Neuronal stem cell (in vitro differentiated cells): ENCODE results near the gene ACACA.

ENCODE experiments used
- DNase-seq: peaks from one replicate; pipeline ENCODE4 v3.0.0-alpha.2; 2013; ENCODE audit warnings: low spot score
- H2AFZ ChIP-seq: one replicate; pipeline ENCODE4 v1.6.1; 2013; ENCODE audit warnings: mild to moderate bottlenecking, low read length, inconsistent platforms
- H2AK5ac ChIP-seq: 2 replicates; pipeline ENCODE4 v1.6.1; 2013; ENCODE audit warnings: low read depth, mild to moderate bottlenecking, inconsistent platforms, low read length, moderate library complexity, mixed read lengths
- H2BK120ac ChIP-seq: 2 replicates; pipeline ENCODE4 v1.6.1; 2013; ENCODE audit warnings: low read depth, mild to moderate bottlenecking, inconsistent platforms, low read length, moderate library complexity, mixed read lengths
- H2BK12ac ChIP-seq: one replicate; pipeline ENCODE4 v1.6.1; 2013; ENCODE audit warnings: low read length, inconsistent platforms
- H2BK15ac ChIP-seq: 2 replicates; pipeline ENCODE4 v1.6.1; 2013; ENCODE audit warnings: mild to moderate bottlenecking, low read length, inconsistent platforms, mixed read lengths
- H2BK5ac ChIP-seq: one replicate; pipeline ENCODE4 v1.6.1; 2013; ENCODE audit warnings: inconsistent platforms, mild to moderate bottlenecking, low read length, moderate library complexity
- H3K14ac ChIP-seq: one replicate; pipeline ENCODE4 v1.6.1; 2013; ENCODE audit warnings: low read length, inconsistent platforms
- H3K18ac ChIP-seq: 2 replicates; pipeline ENCODE4 v1.6.1; 2013; ENCODE audit warnings: low read length, inconsistent platforms
- H3K23ac ChIP-seq: 2 replicates; pipeline ENCODE4 v1.6.1; 2013; ENCODE audit warnings: low read depth, mild to moderate bottlenecking, mixed read lengths, low read length, inconsistent platforms; ENCODE audit not compliant: poor library complexity
- H3K27ac ChIP-seq: replicated peaks from 3 replicates; pipeline ENCODE4 v1.5.1; 2013; ENCODE audit warnings: low read length, inconsistent platforms
- H3K27me3 ChIP-seq, 3 experiments: 2 replicates each; pipeline ENCODE4 v1.6.1; 2013; ENCODE audit warnings: low read length in 3 of 3, mild to moderate bottlenecking in 2 of 3, inconsistent platforms in 1 of 3, low read depth in 1 of 3, mixed read lengths in 1 of 3, moderate library complexity in 1 of 3; ENCODE audit not compliant: control insufficient read depth in 3 of 3, insufficient read depth in 3 of 3
- H3K36me3 ChIP-seq, 2 donors: replicated peaks in 1 of 2; 2 replicates each; pipeline ENCODE4 v1.6.1; 2013; ENCODE audit warnings: low read length in 2 of 2; ENCODE audit not compliant: control insufficient read depth in 2 of 2, insufficient read depth in 2 of 2
- H3K4ac ChIP-seq: 2 replicates; pipeline ENCODE4 v1.6.1; 2013; ENCODE audit warnings: inconsistent platforms, mild to moderate bottlenecking, low read length, moderate library complexity
- H3K4me1 ChIP-seq, 2 donors: 1 replicate in 1 of 2; 2 replicates in 1 of 2; pipeline ENCODE4 v1.6.1; 2013; ENCODE audit warnings: low read length in 2 of 2, low read depth in 1 of 2; ENCODE audit not compliant: control insufficient read depth in 2 of 2, insufficient read depth in 1 of 2
- H3K4me2 ChIP-seq: one replicate; pipeline ENCODE4 v1.6.1; 2013; ENCODE audit warnings: mild to moderate bottlenecking, low read length, inconsistent platforms; ENCODE audit not compliant: insufficient read depth, poor library complexity, severe bottlenecking
- H3K4me3 ChIP-seq, 2 donors: 2 replicates each; pipeline ENCODE4 v1.5.1; 2013; ENCODE audit warnings: low read length in 2 of 2, mild to moderate bottlenecking in 2 of 2, inconsistent platforms in 1 of 2, moderate library complexity in 1 of 2
- H3K79me1 ChIP-seq: one replicate; pipeline ENCODE4 v1.6.1; 2013; ENCODE audit warnings: low read depth, mild to moderate bottlenecking, inconsistent platforms, low read length, moderate library complexity
- H3K9ac ChIP-seq: one replicate; pipeline ENCODE4 v1.6.1; 2013; ENCODE audit warnings: mild to moderate bottlenecking, low read depth, low read length, inconsistent platforms; ENCODE audit not compliant: poor library complexity
- H3K9me3 ChIP-seq, 2 donors: replicated peaks in 1 of 2; 2 replicates each; pipeline versions ENCODE3 to v1.6.1; 2013; ENCODE audit warnings: low read length in 2 of 2, mild to moderate bottlenecking in 2 of 2, inconsistent platforms in 1 of 2, low read depth in 1 of 2, mixed read lengths in 1 of 2, moderate library complexity in 1 of 2; ENCODE audit not compliant: control insufficient read depth in 2 of 2, insufficient read depth in 1 of 2
- H4K8ac ChIP-seq: one replicate; pipeline ENCODE4 v1.6.1; 2013; ENCODE audit warnings: low read depth, mild to moderate bottlenecking, inconsistent platforms, low read length, moderate library complexity
- H4K91ac ChIP-seq: one replicate; pipeline ENCODE4 v1.6.1; 2013; ENCODE audit warnings: low read length, low read depth, mild to moderate bottlenecking, inconsistent platforms; ENCODE audit not compliant: poor library complexity
- WGBS, 2 donors: extraction: QIAGEN DNeasy Blood & Tissue Kit; methylation state at CpG; one replicate each; pipeline ENCODE4 v1.1.7; 2013; ENCODE audit warnings: missing lambda C conversion rate in 2 of 2, mixed read lengths in 1 of 2; ENCODE audit not compliant: insufficient read length in 2 of 2, insufficient replicate concordance in 1 of 2; ENCODE audit errors: extremely low coverage in 2 of 2; 5-methylcytosine and 5-hydroxymethylcytosine counted together

Gene ACACA

GRCh38 chr17:37256627-37257026 is 150.0 kb downstream of the ACACA start:
- Histone ChIP-seq H2BK15ac (no peak overlapping the region), H3K4me3 (no peak overlapping the region), H2AFZ (no peak overlapping the region), H3K23ac (no peak overlapping the region), H3K79me1 (no peaks in the 10 kb centered on the region), H2BK120ac (no peak overlapping the region), H2AK5ac (no peak overlapping the region), H2BK12ac (no peak overlapping the region), H4K91ac (no peak overlapping the region), H4K8ac (no peak overlapping the region), H3K27me3 (no peaks in the 10 kb centered on the region), H3K4me2 (no peak overlapping the region), H3K4ac (no peak overlapping the region), H3K9ac (no peak overlapping the region), H3K36me3 (peaks cover 20 to 97% of the 10 kb centered on the region in 2 donors), H3K27ac (no peak overlapping the region), H2BK5ac (no peak overlapping the region), H3K4me1 (peaks cover 0 to 2% of the 10 kb centered on the region in 2 donors), H3K18ac (no peak overlapping the region), H3K9me3 (no peaks in the 10 kb centered on the region), H3K14ac (no peak overlapping the region)
- WGBS, 2 donors = no CpG with 5 or more reads among the region's 1 CpG
- DNase-seq = no peak

GRCh38 chr17:37255432-37255831 is 151.2 kb downstream of the ACACA start:
- H3K27ac ChIP-seq = no peak overlapping the region
- H3K79me1 ChIP-seq = no peaks in the 10 kb centered on the region
- no peak overlapping the region for H2BK5ac ChIP-seq
- H3K4me2 ChIP-seq = no peak overlapping the region
- H2BK15ac ChIP-seq = no peak overlapping the region
- no peaks in the 10 kb centered on the region for H3K9me3 ChIP-seq
- no peak overlapping the region for H2BK12ac ChIP-seq
- no peak overlapping the region for H4K8ac ChIP-seq
- no peak overlapping the region for H2BK120ac ChIP-seq
- H3K9ac ChIP-seq = no peak overlapping the region
- no peak overlapping the region for H4K91ac ChIP-seq
- WGBS, 2 donors = no CpG with 5 or more reads among the region's 5 CpGs
- no peak for DNase-seq
- H3K4me1 ChIP-seq = peaks cover 0 to 2% of the 10 kb centered on the region in 2 donors
- no peak overlapping the region for H3K18ac ChIP-seq
- no peak overlapping the region for H2AFZ ChIP-seq
- no peak overlapping the region for H3K14ac ChIP-seq
- no peaks in the 10 kb centered on the region for H3K27me3 ChIP-seq
- H2AK5ac ChIP-seq = no peak overlapping the region
- H3K4ac ChIP-seq = no peak overlapping the region
- no peak overlapping the region for H3K23ac ChIP-seq
- no peak overlapping the region for H3K4me3 ChIP-seq
- peaks cover 19 to 97% of the 10 kb centered on the region in 2 donors for H3K36me3 ChIP-seq

- H3K4me3 ChIP-seq = no peak overlapping the region
- H3K4me2 ChIP-seq = no peak overlapping the region
These were observed 158.8 kb downstream of the ACACA start for GRCh38 chr17:37247825-37248224.

GRCh38 chr17:37246085-37246484 is 160.6 kb downstream of the ACACA start:
- H2BK5ac ChIP-seq = no peak overlapping the region

More at GRCh38 chr17:37247825-37248224, 158.8 kb downstream of the ACACA start:
- Histone ChIP-seq H3K9ac (no peak overlapping the region), H3K79me1 (no peaks in the 10 kb centered on the region), H3K27me3 (no peaks in the 10 kb centered on the region), H2AFZ (no peak overlapping the region), H3K4me1 (peaks cover 0 to 2% of the 10 kb centered on the region in 2 donors), H3K36me3 (peaks cover 40 to 100% of the 10 kb centered on the region in 2 donors), H3K4ac (no peak overlapping the region), H2BK120ac (no peak overlapping the region), H3K14ac (no peak overlapping the region), H4K8ac (no peak overlapping the region), H2BK12ac (no peak overlapping the region), H3K27ac (no peak overlapping the region), H2BK15ac (no peak overlapping the region), H2AK5ac (no peak overlapping the region), H2BK5ac (no peak overlapping the region), H4K91ac (no peak overlapping the region), H3K9me3 (no peaks in the 10 kb centered on the region), H3K23ac (no peak overlapping the region), H3K18ac (no peak overlapping the region)
- no peak for DNase-seq
- no CpG with 5 or more reads among the region's 4 CpGs for WGBS, 2 donors

More at GRCh38 chr17:37246085-37246484, 160.6 kb downstream of the ACACA start:
- H3K23ac ChIP-seq = no peak overlapping the region
- H3K18ac ChIP-seq = no peak overlapping the region
- H2BK12ac ChIP-seq = no peak overlapping the region
- no peaks in the 10 kb centered on the region for H3K27me3 ChIP-seq
- no peak overlapping the region for H3K4me2 ChIP-seq
- peaks cover 46 to 100% of the 10 kb centered on the region in 2 donors for H3K36me3 ChIP-seq
- no peaks in the 10 kb centered on the region for H3K79me1 ChIP-seq
- H3K9me3 ChIP-seq = no peaks in the 10 kb centered on the region
- H3K14ac ChIP-seq = no peak overlapping the region
- no peak overlapping the region for H3K9ac ChIP-seq
- no peak overlapping the region for H3K4me3 ChIP-seq
- H2BK120ac ChIP-seq = no peak overlapping the region
- WGBS, 2 donors = no CpG with 5 or more reads among the region's 2 CpGs
- H3K4me1 ChIP-seq = no peaks in the 10 kb centered on the region
- no peak overlapping the region for H2BK15ac ChIP-seq
- DNase-seq = no peak
- no peak overlapping the region for H4K91ac ChIP-seq
- no peak overlapping the region for H2AK5ac ChIP-seq
- no peak overlapping the region for H3K27ac ChIP-seq
- H4K8ac ChIP-seq = no peak overlapping the region
- no peak overlapping the region for H3K4ac ChIP-seq
- no peak overlapping the region for H2AFZ ChIP-seq
